Body of pancreas (tissue), 4 donors: Measurements from ENCODE around the gene DPYD.

ENCODE experiments used
- CTCF ChIP-seq, 7 experiments: fragments of 450-650 bp in 4 of 7; fragments of 200-600 bp in 3 of 7; sonication (generic) in 3 of 7; IDR thresholded peaks; one replicate each; pipeline ENCODE4 v1.5.1; 2016 to 2019; ENCODE audit warnings: antibody characterized with exemption in 7 of 7
- POLR2A ChIP-seq, 3 donors: fragments of 450-650 bp; IDR thresholded peaks; one replicate each; pipeline ENCODE4 v1.6.1; 2016; ENCODE audit warnings: antibody characterized with exemption in 3 of 3, mild to moderate bottlenecking in 2 of 3

GRCh38 chr1:97943354-97943753 is 22.5 kb upstream of the DPYD start:
- TF ChIP-seq CTCF (IDR thresholded peaks at IDR 0.05) (no peak), POLR2A (IDR thresholded peaks at IDR 0.05) (no peak)
